ENCODE data around the gene MTMR12. TPM values are rescaled to one million over a fixed set of nuclear protein-coding genes. Genes with fewer than 3 reads are reported as not detected.
"Not testable (repeated sequence)": the region's sequence is repeated elsewhere in the genome, so short reads cannot be mapped to it uniquely, and the experiment has no call there.

MTMR12 gene
- polyA plus RNA-seq, 3 donors from 2014 or later: 17.2 to 30.5 (median 20.3) TPM

GRCh38 chr5:32229586-32229985 is 83.2 kb downstream of the MTMR12 start:
- no peak overlapping the region for H3K4me3 Mint-ChIP-seq
- H3K27ac Mint-ChIP-seq: no peak overlapping the region
- peaks cover 36 to 42% of the 10 kb centered on the region in 2 donors for H3K4me1 Mint-ChIP-seq
- DNase-seq: no peak
- peaks cover 0 to 7% (median 2%) of the 10 kb centered on the region in 3 donors for H3K27me3 Mint-ChIP-seq (ENCODE audit: low read depth in 3 of 3)
- peaks cover 9 to 40% (median 12%) of the 10 kb centered on the region in 3 donors for H3K36me3 Mint-ChIP-seq
- H3K9me3 Mint-ChIP-seq: no peaks in the 10 kb centered on the region

- Mint-ChIP-seq H3K36me3 (peaks cover 4 to 35% (median 12%) of the 10 kb centered on the region in 3 donors), H3K4me1 (peaks cover 32 to 35% of the 10 kb centered on the region in 2 donors), H3K9me3 (no peaks in the 10 kb centered on the region), H3K27me3 (ENCODE audit: low read depth in 3 of 3) (peaks cover 0 to 7% (median 2%) of the 10 kb centered on the region in 3 donors), H3K4me3 (no peak overlapping the region), H3K27ac (peak overlapping the region in 1 of 6 donors; percentile 14)
- DNase-seq: no peak
These were observed 83.9 kb downstream of the MTMR12 start for GRCh38 chr5:32228816-32229215.

GRCh38 chr5:32225445-32225844 is 87.3 kb downstream of the MTMR12 start:
- H3K9me3 Mint-ChIP-seq: no peaks in the 10 kb centered on the region
- H3K27ac Mint-ChIP-seq: no peak overlapping the region
- H3K27me3 Mint-ChIP-seq (ENCODE audit: low read depth in 3 of 3): peaks cover 0 to 5% (median 3%) of the 10 kb centered on the region in 3 donors
- no peak overlapping the region for H3K4me3 Mint-ChIP-seq
- no peak for DNase-seq
- peaks cover 4 to 29% (median 6%) of the 10 kb centered on the region in 3 donors for H3K36me3 Mint-ChIP-seq
- H3K4me1 Mint-ChIP-seq: peaks cover under 1 to 1% of the 10 kb centered on the region in 2 donors

GRCh38 chr5:32223972-32224609 is 88.6 kb downstream of the MTMR12 start:
- DNase-seq: no peak
- Mint-ChIP-seq H3K9me3 (no peaks in the 10 kb centered on the region), H3K36me3 (peaks cover 4 to 17% (median 6%) of the 10 kb centered on the region in 3 donors), H3K27ac (no peak overlapping the region), H3K27me3 (ENCODE audit: low read depth in 3 of 3) (peaks cover 0 to 5% (median 3%) of the 10 kb centered on the region in 3 donors), H3K4me3 (no peak overlapping the region), H3K4me1 (no peaks in the 10 kb centered on the region)

- DNase-seq: no peak
- Mint-ChIP-seq H3K4me3 (no peak overlapping the region), H3K4me1 (no peaks in the 10 kb centered on the region), H3K9me3 (no peaks in the 10 kb centered on the region), H3K27ac (no peak overlapping the region), H3K36me3 (peaks cover 0 to 11% (median 0%) of the 10 kb centered on the region in 3 donors), H3K27me3 (ENCODE audit: low read depth in 3 of 3) (peaks cover 0 to 2% (median 2%) of the 10 kb centered on the region in 3 donors)
These were observed 89.8 kb downstream of the MTMR12 start for GRCh38 chr5:32222723-32223470.

GRCh38 chr5:32217886-32218396 is 94.8 kb downstream of the MTMR12 start:
- Mint-ChIP-seq H3K27me3 (ENCODE audit: low read depth in 3 of 3) (peaks cover 0 to 7% (median 6%) of the 10 kb centered on the region in 3 donors), H3K4me3 (no peak overlapping the region), H3K9me3 (no peaks in the 10 kb centered on the region), H3K4me1 (no peaks in the 10 kb centered on the region), H3K36me3 (no peaks in the 10 kb centered on the region), H3K27ac (no peak overlapping the region)
- no peak for DNase-seq

GRCh38 chr5:32214344-32214743 is 98.4 kb downstream of the MTMR12 start:
- H3K36me3 Mint-ChIP-seq, H3K27ac Mint-ChIP-seq: not testable (repeated sequence)

GRCh38 chr5:32210151-32210550 is 102.6 kb downstream of the MTMR12 start:
- H3K4me1 Mint-ChIP-seq: peaks cover 0 to 1% of the 10 kb centered on the region in 2 donors
- DNase-seq: no peak
- no peak overlapping the region for H3K27ac Mint-ChIP-seq
- peaks cover 0 to 2% (median 0%) of the 10 kb centered on the region in 6 donors for H3K9me3 Mint-ChIP-seq
- H3K27me3 Mint-ChIP-seq (ENCODE audit: low read depth in 3 of 3): peaks cover 0 to 2% (median under 1%) of the 10 kb centered on the region in 3 donors
- H3K36me3 Mint-ChIP-seq: no peaks in the 10 kb centered on the region
- H3K4me3 Mint-ChIP-seq: no peak overlapping the region

More at GRCh38 chr5:32214344-32214743, 98.4 kb downstream of the MTMR12 start:
- not testable (repeated sequence) for H3K4me1 Mint-ChIP-seq; H3K9me3 Mint-ChIP-seq; H3K4me3 Mint-ChIP-seq; H3K27me3 Mint-ChIP-seq (ENCODE audit: low read depth in 3 of 3); DNase-seq

GRCh38 chr5:32208837-32209236 is 103.9 kb downstream of the MTMR12 start:
- H3K9me3 Mint-ChIP-seq; H3K27ac Mint-ChIP-seq; H3K4me1 Mint-ChIP-seq; H3K27me3 Mint-ChIP-seq (ENCODE audit: low read depth in 3 of 3); H3K4me3 Mint-ChIP-seq; DNase-seq; H3K36me3 Mint-ChIP-seq: not testable (repeated sequence)

GRCh38 chr5:32207355-32207634 is 105.4 kb downstream of the MTMR12 start:
- no peak overlapping the region for H3K27ac Mint-ChIP-seq
- peaks cover 0 to 1% of the 10 kb centered on the region in 2 donors for H3K4me1 Mint-ChIP-seq

GRCh38 chr5:32206509-32207354 is 106.0 kb downstream of the MTMR12 start:
- DNase-seq: no peak
- no peak overlapping the region for H3K27ac Mint-ChIP-seq
- no peak overlapping the region for H3K4me3 Mint-ChIP-seq

More at GRCh38 chr5:32207355-32207634, 105.4 kb downstream of the MTMR12 start:
- Mint-ChIP-seq H3K4me3 (no peak overlapping the region), H3K27me3 (ENCODE audit: low read depth in 3 of 3) (peaks cover 0 to 7% (median 2%) of the 10 kb centered on the region in 3 donors), H3K36me3 (no peaks in the 10 kb centered on the region), H3K9me3 (peaks cover 0 to 2% (median 0%) of the 10 kb centered on the region in 6 donors)
- DNase-seq: no peak

GRCh38 chr5:32206053-32206452 is 106.7 kb downstream of the MTMR12 start:
- Mint-ChIP-seq H3K27ac (no peak overlapping the region), H3K36me3 (no peaks in the 10 kb centered on the region), H3K4me3 (no peak overlapping the region), H3K9me3 (peaks cover 0 to 2% (median 0%) of the 10 kb centered on the region in 6 donors), H3K4me1 (no peaks in the 10 kb centered on the region), H3K27me3 (ENCODE audit: low read depth in 3 of 3) (peaks cover 0 to 10% (median 5%) of the 10 kb centered on the region in 3 donors)
- DNase-seq: no peak

More at GRCh38 chr5:32206509-32207354, 106.0 kb downstream of the MTMR12 start:
- Mint-ChIP-seq H3K4me1 (peaks cover 0 to 1% of the 10 kb centered on the region in 2 donors), H3K36me3 (no peaks in the 10 kb centered on the region), H3K27me3 (ENCODE audit: low read depth in 3 of 3) (peaks cover 0 to 7% (median 5%) of the 10 kb centered on the region in 3 donors), H3K9me3 (peaks cover 0 to 2% (median 0%) of the 10 kb centered on the region in 6 donors)

GRCh38 chr5:32202394-32202793 is 110.3 kb downstream of the MTMR12 start:
- H3K4me1 Mint-ChIP-seq: no peaks in the 10 kb centered on the region
- peaks cover 0 to 15% (median 5%) of the 10 kb centered on the region in 3 donors for H3K27me3 Mint-ChIP-seq (ENCODE audit: low read depth in 3 of 3)
- H3K27ac Mint-ChIP-seq: no peak overlapping the region

More at GRCh38 chr5:32202394-32202793, 110.3 kb downstream of the MTMR12 start:
- DNase-seq: no peak
- H3K9me3 Mint-ChIP-seq: peaks cover 0 to 2% (median 0%) of the 10 kb centered on the region in 6 donors
- H3K36me3 Mint-ChIP-seq: no peaks in the 10 kb centered on the region
- H3K4me3 Mint-ChIP-seq: no peak overlapping the region
